IMR-90 (cell line): ENCODE data around the gene DCAF5. TPM values are rescaled to one million over a fixed set of nuclear protein-coding genes. Genes with fewer than 3 reads are reported as not detected.

Experiments used
- ATAC-seq: fragments of 200-7000 bp; cut with Tn5 transposase; 2 replicates; pipeline ENCODE4 v1.9.1; 2020; ENCODE audit warnings: low read depth, mild to moderate bottlenecking, moderate library complexity
- BruUV-seq: library from RNA; stranded (reverse); fragments of 400-500 nt; replicated peaks from 2 replicates; lab custom pipeline; 2021; lab: Mats Ljungman, UMichigan
- CTCF ChIA-PET: fragments of 300-600 bp; formaldehyde crosslinking; extraction: SDS; loops from one replicate; lab custom pipeline; 2021; ENCODE audit warnings: antibody characterized with exemption; lab: Yijun Ruan, JAX
- POLR2A ChIA-PET: fragments of 300-600 bp; sonication (Branson Sonifier 250); formaldehyde crosslinking; loops from one replicate; lab custom pipeline; 2022; ENCODE audit warnings: antibody characterized with exemption; ENCODE audit not compliant: unreplicated experiment; lab: Charles Lee
- DNase-seq: peaks from one replicate; pipeline ENCODE4 v3.0.0; 2013
- H2AFZ ChIP-seq: replicated peaks from 2 replicates; pipeline ENCODE3; 2013; ENCODE audit warnings: low read length, mild to moderate bottlenecking; ENCODE audit not compliant: poor library complexity
- H2AK5ac ChIP-seq: 2 replicates; pipeline ENCODE4 v1.6.1; 2013; ENCODE audit warnings: low read depth, low read length, inconsistent platforms
- H2AK9ac ChIP-seq: replicated peaks from 2 replicates; pipeline ENCODE3; 2013; ENCODE audit warnings: mild to moderate bottlenecking, low read depth, low read length, moderate library complexity; ENCODE audit not compliant: poor library complexity
- H2BK120ac ChIP-seq: 2 replicates; pipeline ENCODE4 v1.6.1; 2013; ENCODE audit warnings: low read depth, low read length, inconsistent platforms
- H2BK15ac ChIP-seq: 3 replicates; pipeline ENCODE4 v1.6.1; 2013; ENCODE audit warnings: low read depth, low read length, inconsistent platforms
- H2BK20ac ChIP-seq: 2 replicates; pipeline ENCODE4 v1.6.1; 2013; ENCODE audit warnings: low read depth, mild to moderate bottlenecking, inconsistent platforms, low read length, moderate library complexity
- H2BK5ac ChIP-seq: 2 replicates; pipeline ENCODE4 v1.6.1; 2013; ENCODE audit warnings: mild to moderate bottlenecking, low read depth, low read length, inconsistent platforms; ENCODE audit not compliant: poor library complexity, severe bottlenecking
- H3K14ac ChIP-seq: replicated peaks from 2 replicates; pipeline ENCODE4 v1.6.1; 2013; ENCODE audit warnings: low read depth, low read length, inconsistent platforms
- H3K18ac ChIP-seq: 2 replicates; pipeline ENCODE4 v1.6.1; 2013; ENCODE audit warnings: low read depth, low read length, control low read depth
- H3K23ac ChIP-seq: 2 replicates; pipeline ENCODE4 v1.6.1; 2013; ENCODE audit warnings: low read depth, low read length, inconsistent platforms
- H3K27ac ChIP-seq: 2 replicates; pipeline ENCODE4 v1.5.1; 2013; ENCODE audit warnings: mild to moderate bottlenecking, control low read depth, low read length; ENCODE audit not compliant: insufficient read depth
- H3K27me3 ChIP-seq: 2 replicates; pipeline ENCODE4 v1.6.1; 2013; ENCODE audit warnings: low read length; ENCODE audit not compliant: control insufficient read depth, insufficient read depth
- H3K36me3 ChIP-seq: 2 replicates; pipeline ENCODE4 v1.6.1; 2013; ENCODE audit warnings: low read length, mixed read lengths; ENCODE audit not compliant: control insufficient read depth, insufficient read depth
- H3K4ac ChIP-seq: 2 replicates; pipeline ENCODE4 v1.6.1; 2013; ENCODE audit warnings: low read depth, low read length, inconsistent platforms
- H3K4me1 ChIP-seq: 2 replicates; pipeline ENCODE4 v1.6.1; 2013; ENCODE audit warnings: low read length, mixed read lengths; ENCODE audit not compliant: control insufficient read depth, insufficient read depth
- H3K4me2 ChIP-seq: 2 replicates; pipeline ENCODE4 v1.6.1; 2013; ENCODE audit warnings: low read depth, mild to moderate bottlenecking, control low read depth, low read length, moderate library complexity
- H3K4me3 ChIP-seq: 2 replicates; pipeline ENCODE4 v1.5.1; 2013; ENCODE audit warnings: low read depth, mild to moderate bottlenecking, control low read depth, low read length, moderate library complexity; ENCODE audit not compliant: insufficient read depth
- H3K56ac ChIP-seq: 2 replicates; pipeline ENCODE4 v1.6.1; 2013; ENCODE audit warnings: low read length, inconsistent platforms; ENCODE audit not compliant: insufficient read depth; ENCODE audit errors: extremely low read depth
- H3K79me1 ChIP-seq, 2 experiments: 2 replicates each; pipeline ENCODE4 v1.6.1; 2013; ENCODE audit warnings: low read length in 2 of 2, inconsistent platforms in 1 of 2, low read depth in 1 of 2
- H3K9ac ChIP-seq: 2 replicates; pipeline ENCODE4 v1.6.1; 2013; ENCODE audit warnings: low read depth, low read length, control low read depth
- H3K9me1 ChIP-seq: 2 replicates; pipeline ENCODE4 v1.6.1; 2013; ENCODE audit warnings: low read length, inconsistent platforms; ENCODE audit not compliant: insufficient read depth
- H3K9me3 ChIP-seq: 2 replicates; pipeline ENCODE4 v1.6.1; 2013; ENCODE audit warnings: low read length; ENCODE audit not compliant: control insufficient read depth, insufficient read depth
- H4K20me1 ChIP-seq: 2 replicates; pipeline ENCODE4 v1.6.1; 2013; ENCODE audit warnings: low read length, inconsistent platforms; ENCODE audit not compliant: insufficient read depth
- H4K5ac ChIP-seq: 2 replicates; pipeline ENCODE4 v1.6.1; 2013; ENCODE audit warnings: mild to moderate bottlenecking, low read depth, low read length, control low read depth
- H4K8ac ChIP-seq, 2 experiments: 2 replicates each; pipeline ENCODE4 v1.6.1; 2013; ENCODE audit warnings: low read depth in 2 of 2, low read length in 2 of 2, control low read depth in 1 of 2, inconsistent platforms in 1 of 2
- H4K91ac ChIP-seq: 2 replicates; pipeline ENCODE4 v1.6.1; 2013; ENCODE audit warnings: low read depth, low read length, inconsistent platforms; ENCODE audit not compliant: insufficient read depth
- CEBPB ChIP-seq: IDR thresholded peaks from 2 replicates; pipeline ENCODE4 v1.6.1; 2012; ENCODE audit warnings: low read depth, low read length, improper control_type of control experiment
- CHD1 ChIP-seq: IDR thresholded peaks from 2 replicates; pipeline ENCODE4 v1.6.1; 2012; ENCODE audit warnings: low read depth, low read length, improper control_type of control experiment
- CTCF ChIP-seq: conservative IDR thresholded peaks from 2 replicates; pipeline ENCODE4 v1.5.1; 2012; ENCODE audit warnings: mild to moderate bottlenecking, low read depth, low read length, improper control_type of control experiment
- FOS ChIP-seq: fragments of 150-350 bp; IDR thresholded peaks from 2 replicates; pipeline ENCODE4 v1.6.1; 2016; ENCODE audit warnings: low read depth, low read length
- MAFK ChIP-seq: IDR thresholded peaks from 2 replicates; pipeline ENCODE4 v1.6.1; 2012; ENCODE audit warnings: low read depth, low read length, improper control_type of control experiment
- POLR2A ChIP-seq: IDR thresholded peaks from 2 replicates; pipeline ENCODE4 v1.6.1; 2012; ENCODE audit warnings: mild to moderate bottlenecking, low read depth, low read length
- RAD21 ChIP-seq: IDR thresholded peaks from 2 replicates; pipeline ENCODE4 v1.6.1; 2012; ENCODE audit warnings: low read length, improper control_type of control experiment
- WGBS, 2 experiments: methylation state at CpG; one replicate each; pipeline versions ENCODE4 v1.1.5 to v1.1.7; 2013; ENCODE audit warnings: missing lambda C conversion rate in 2 of 2; ENCODE audit not compliant: insufficient read length in 1 of 2; ENCODE audit errors: extremely low coverage in 2 of 2; 5-methylcytosine and 5-hydroxymethylcytosine counted together
- dilution Hi-C: fragments of 300-500 bp; cut with HindIII; formaldehyde crosslinking; loops from one replicate; pipeline ENCODE4 v1.14.3; 2018; ENCODE audit warnings: low sequenced_read_pairs; ENCODE audit not compliant: unreplicated experiment
- in situ Hi-C: fragments of 300-500 bp; cut with MboI; formaldehyde crosslinking; loops from 3 replicates; pipeline ENCODE4 v1.14.3; 2019; ENCODE audit warnings: low sequenced_read_pairs, inconsistent platforms, mixed read lengths
- intact Hi-C: fragments of 100-400 bp; cut with micrococcal nuclease; formaldehyde crosslinking; loops from 2 replicates; pipeline ENCODE4 v1.10.0; 2022
- polyA plus RNA-seq, 3 experiments: library from polyadenylated mRNA; depleted of rRNA; stranded (reverse); fragments of >200 nt; gene quantifications; 2 replicates each; pipeline ENCODE4 v1.2.3, GENCODE V29; 2012; ENCODE audit warnings: low replicate concordance in 1 of 3
- total RNA-seq: library from RNA; depleted of rRNA; stranded (reverse); fragments of >200 nt; gene quantifications from 2 replicates; pipeline ENCODE4 v1.2.3, GENCODE V29; 2012

Gene DCAF5
- total and polyA plus RNA-seq, 2 of the 4 experiments (the other 2 are of a cell fraction), result 17.6 to 30.4 TPM

- no peak overlapping the region for H2BK15ac ChIP-seq
- H4K5ac ChIP-seq, result no peak overlapping the region
- H2BK20ac ChIP-seq, result no peak overlapping the region
- no peak overlapping the region; the same call in 1 of the 2 replicates for H3K14ac ChIP-seq
- no peaks in the 10 kb centered on the region for H3K9me3 ChIP-seq
- peaks cover 23% of the 10 kb centered on the region for H3K9me1 ChIP-seq
- no peak overlapping the region for H2AK5ac ChIP-seq
- H2AK9ac ChIP-seq, result no peak overlapping the region
- H3K27ac ChIP-seq, result no peak overlapping the region
- ChIA-PET CTCF (interaction anchor here (0.6 to 1.2 kb wide), 4 partner anchors 9 to 1278 kb away, joined by 3 to 5 read pairs (median 4); no protein-coding TSS in a partner anchor), POLR2A (no interaction called here)
- no peak overlapping the region for H4K8ac ChIP-seq
- peaks cover 12% of the 10 kb centered on the region for H3K4me1 ChIP-seq
- no peak overlapping the region for H2AFZ ChIP-seq
- intact Hi-C loops, result no loop called here
- no peak overlapping the region for H4K91ac ChIP-seq
- DNase-seq (peak; percentile 71), ATAC-seq (peak; percentile 56)
- BruUV-seq, result no TSS peak
- in situ Hi-C loops, result no loop called here
- no peak overlapping the region for H2BK120ac ChIP-seq
- H3K36me3 ChIP-seq, result no peaks in the 10 kb centered on the region
- no peak overlapping the region for H3K23ac ChIP-seq
- peak; percentile 80 for TF ChIP-seq CEBPB
- no peak for TF ChIP-seq CTCF
- no peak for TF ChIP-seq CHD1
- no peak for TF ChIP-seq MAFK
- no peak for TF ChIP-seq RAD21
- no peak for TF ChIP-seq POLR2A
- no peak for TF ChIP-seq FOS
- no peak overlapping the region for H3K4me3 ChIP-seq
- no peak overlapping the region for H3K18ac ChIP-seq
- dilution Hi-C loops, result no loop called here
- no peaks in the 10 kb centered on the region for H3K27me3 ChIP-seq
- peak overlapping the region; percentile 59 for H3K4me2 ChIP-seq
- H2BK5ac ChIP-seq, result peak overlapping the region; percentile 17
- peaks cover 78% of the 10 kb centered on the region for H4K20me1 ChIP-seq
- H3K9ac ChIP-seq, result no peak overlapping the region; the same call in 1 of the 2 replicates
- peaks cover 38 to 88% of the 10 kb centered on the region in 2 experiments for H3K79me1 ChIP-seq
- H3K4ac ChIP-seq, result no peak overlapping the region
- no peak overlapping the region for H3K56ac ChIP-seq
- no CpG with 5 or more reads among the region's 2 CpGs for WGBS, 2 experiments
Measured at GRCh38 chr14:69137843-69138535, 14.9 kb downstream of the DCAF5 start.
